ENCODE measurements around the gene PCDH17.

The PCDH17 gene

GRCh38 chr13:57740719-57741118 is 109.2 kb downstream of the PCDH17 start:
- DNase-seq = no peak

GRCh38 chr13:57748096-57748495 is 116.6 kb downstream of the PCDH17 start:
- DNase-seq = no peak

- no peak for DNase-seq
Measured at GRCh38 chr13:57760951-57761350, 129.4 kb downstream of the PCDH17 start.

GRCh38 chr13:57763689-57764088 is 132.1 kb downstream of the PCDH17 start:
- no peak for DNase-seq

Data from stimulated activated CD4-positive, alpha-beta T cell treated with anti-CD3 and anti-CD28 coated beads, Interleukin-2, amount 100 ng/mL, for 24 hours (primary cell).